GM12878 (cell line): ENCODE data around the gene MPEG1. TPM values are rescaled to one million over a fixed set of nuclear protein-coding genes. Genes with fewer than 3 reads are reported as not detected.

ENCODE experiments used
- ATF7 ChIP-seq: fragments of 450-650 bp; IDR thresholded peaks from 2 replicates; pipeline ENCODE4 v1.6.1; 2016; ENCODE audit warnings: low read depth, mild to moderate bottlenecking
- BRCA1 ChIP-seq: IDR thresholded peaks from 2 replicates; pipeline ENCODE4 v1.6.1; 2011; ENCODE audit warnings: low read depth, low read length, improper control_type of control experiment
- CTCF ChIP-seq, 3 experiments: IDR thresholded peaks in 2 of 3; conservative IDR thresholded peaks in 1 of 3; 2 replicates each; pipeline ENCODE4 v1.5.1; 2011; ENCODE audit warnings: low read depth in 3 of 3, low read length in 3 of 3, mild to moderate bottlenecking in 3 of 3, control low read depth in 2 of 3, moderate library complexity in 2 of 3, inconsistent platforms in 1 of 3, mixed read lengths in 1 of 3; ENCODE audit not compliant: control insufficient read depth in 2 of 3, insufficient read depth in 1 of 3; ENCODE audit errors: extremely low read depth in 1 of 3
- CUX1 ChIP-seq: IDR thresholded peaks from 2 replicates; pipeline ENCODE4 v1.6.1; 2012; ENCODE audit warnings: improper control_type of control experiment, low read depth, low read length; ENCODE audit not compliant: insufficient replicate concordance
- E2F8 ChIP-seq: fragments of 450-650 bp; IDR thresholded peaks from 2 replicates; pipeline ENCODE4 v1.6.1; 2018; ENCODE audit warnings: mild to moderate bottlenecking, low read depth, moderate library complexity; ENCODE audit not compliant: partially characterized antibody
- KLF5 ChIP-seq: fragments of 450-650 bp; IDR thresholded peaks from 2 replicates; pipeline ENCODE4 v1.6.1; 2014; ENCODE audit warnings: mild to moderate bottlenecking; ENCODE audit not compliant: partially characterized antibody
- MLLT1 ChIP-seq: fragments of 450-650 bp; IDR thresholded peaks from 2 replicates; pipeline ENCODE4 v1.6.1; 2016; ENCODE audit warnings: mild to moderate bottlenecking
- PBX3 ChIP-seq: IDR thresholded peaks from 2 replicates; pipeline ENCODE4 v1.6.1; 2011; ENCODE audit warnings: mild to moderate bottlenecking, low read depth, low read length, moderate library complexity; ENCODE audit not compliant: insufficient replicate concordance
- ZBTB4 ChIP-seq: fragments of 450-650 bp; formaldehyde crosslinking; IDR thresholded peaks from 2 replicates; pipeline ENCODE4 v1.4.0; 2022; ENCODE audit warnings: mild to moderate bottlenecking, moderate library complexity
- polyA plus RNA-seq, 11 experiments: library from polyadenylated mRNA; depleted of rRNA in 4 of 11; unstranded in 6 of 11; stranded (reverse) in 5 of 11; fragments of >200 nt; fragmentation: Nextera tagmentation in 4 of 11; fragmentation: Illumina TruSeq in 1 of 11; extraction: Ambion mirVana in 4 of 11; extraction: Trizol in 1 of 11; gene quantifications; 1 replicate in 1 of 11; 2 replicates in 10 of 11; pipeline versions ENCODE4 v1.2.1 to v1.2.3, GENCODE V29; 2011 to 2016; ENCODE audit warnings: inconsistent platforms in 2 of 11, missing spikeins in 2 of 11, low read depth in 1 of 11
- total RNA-seq, 4 experiments: library from RNA; depleted of rRNA in 3 of 4; stranded (reverse); fragments of >200 nt in 3 of 4; fragmentation: Illumina TruSeq in 1 of 4; extraction: Trizol in 1 of 4; gene quantifications; 2 replicates each; pipeline versions ENCODE4 v1.2.1 to v1.2.3, GENCODE V29; 2013 to 2021

The MPEG1 gene
- total and polyA plus RNA-seq, 10 of the 15 experiments (the other 5 are each of a cell fraction or from before 2014, with no cell fraction given): 1.3 to 15.6 (median 11.7) TPM; not detected in 1

- TF ChIP-seq ZBTB4 (CRISPR knock-in tag) (no peak), E2F8 (no peak), KLF5 (no peak), BRCA1 (no peak), CTCF (IDR thresholded peaks at IDR 0.05 in 2 of 3, conservative IDR thresholded peaks at IDR 0.05 in 1 of 3; ENCODE audit: control insufficient read depth in 2 of 3, extremely low read depth in 1 of 3, insufficient read depth in 1 of 3, low read depth in 3 of 3, low read length in 3 of 3) (no peak), ATF7 (no peak), CUX1 (no peak), MLLT1 (no peak), PBX3 (no peak)
Observed at GRCh38 chr11:59187035-59187434, 25.7 kb downstream of the MPEG1 start (continued).
